HG03469 (cell line): Measurements from ENCODE around the gene TECPR1.

ENCODE experiments used
- ATAC-seq: cut with Tn5 transposase; IDR thresholded peaks from one replicate; pipeline ENCODE4 v1.9.1; 2021; ENCODE audit warnings: mild to moderate bottlenecking, moderate library complexity, moderate number of reproducible peaks; ENCODE audit not compliant: unreplicated experiment

The TECPR1 gene

DNA sequence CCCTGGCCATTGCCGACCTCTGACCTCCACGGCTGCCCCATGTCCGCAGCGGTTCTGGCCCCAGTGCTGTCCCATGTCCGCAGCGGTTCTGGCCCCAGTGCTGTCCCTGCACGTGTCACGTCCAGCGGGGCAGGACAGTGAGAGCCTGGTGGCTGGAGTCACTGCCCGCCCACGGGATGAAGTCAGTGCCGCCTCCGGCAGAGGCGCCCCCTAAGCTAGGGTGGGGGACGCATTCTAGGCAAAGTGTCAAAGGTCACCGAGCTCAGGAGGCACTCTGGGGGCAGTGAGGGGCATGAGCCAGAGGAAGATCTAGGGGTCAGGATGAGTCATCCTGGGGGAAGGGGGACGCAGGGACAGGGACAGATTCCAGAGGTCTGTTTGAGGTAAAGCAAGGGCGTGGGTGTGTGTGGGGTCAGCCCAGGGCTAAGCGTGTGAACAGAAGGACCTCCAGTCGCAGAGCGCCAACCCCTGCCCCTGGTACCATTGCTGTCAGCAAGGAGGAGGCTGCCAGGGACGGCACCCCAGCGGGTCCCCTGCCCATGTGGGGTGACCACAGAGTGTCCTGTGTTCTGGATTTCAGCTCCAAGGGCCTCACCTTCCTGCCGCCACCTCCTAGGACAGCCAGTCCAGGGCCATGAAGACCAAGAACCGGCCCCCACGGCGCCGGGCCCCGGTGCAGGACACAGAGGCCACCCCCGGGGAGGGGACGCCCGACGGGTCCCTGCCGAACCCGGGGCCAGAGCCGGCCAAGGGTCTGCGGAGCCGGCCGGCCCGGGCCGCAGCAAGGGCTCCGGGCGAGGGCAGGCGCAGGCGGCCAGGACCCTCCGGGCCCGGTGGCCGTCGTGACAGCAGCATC, 40.1 kb downstream of the TECPR1 start:
- no peak for ATAC-seq

DNA sequence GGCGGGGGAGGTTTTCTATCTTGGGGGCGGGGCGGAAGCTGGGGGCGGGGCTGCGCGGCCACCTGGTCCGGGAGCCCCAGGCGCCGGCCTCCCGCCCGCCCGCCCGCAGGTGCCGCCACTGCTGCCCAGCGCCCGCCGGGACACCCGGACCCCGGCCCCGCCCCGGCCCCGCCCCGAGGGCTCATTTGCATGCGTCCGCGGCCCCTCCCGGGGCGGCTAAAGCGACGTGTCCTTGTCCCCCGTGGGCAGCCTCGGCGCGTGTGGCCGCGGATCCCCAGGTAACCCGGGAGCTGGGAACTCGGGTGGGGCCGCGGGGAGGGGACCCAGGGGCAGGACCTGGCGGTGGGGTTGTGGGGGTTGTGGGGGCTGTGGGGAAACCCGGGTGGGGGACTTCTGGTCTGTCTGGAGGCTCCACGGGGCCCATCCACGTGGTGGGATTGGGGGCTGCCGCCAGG, 40.8 kb downstream of the TECPR1 start, which contains the start of gene BHLHA15:
Gene BHLHA15, plus strand, starts transcription at position 219 of the 455 bp plus-strand sequence. CDS start 871 bp downstream, outside the sequence.
- no peak for ATAC-seq

DNA sequence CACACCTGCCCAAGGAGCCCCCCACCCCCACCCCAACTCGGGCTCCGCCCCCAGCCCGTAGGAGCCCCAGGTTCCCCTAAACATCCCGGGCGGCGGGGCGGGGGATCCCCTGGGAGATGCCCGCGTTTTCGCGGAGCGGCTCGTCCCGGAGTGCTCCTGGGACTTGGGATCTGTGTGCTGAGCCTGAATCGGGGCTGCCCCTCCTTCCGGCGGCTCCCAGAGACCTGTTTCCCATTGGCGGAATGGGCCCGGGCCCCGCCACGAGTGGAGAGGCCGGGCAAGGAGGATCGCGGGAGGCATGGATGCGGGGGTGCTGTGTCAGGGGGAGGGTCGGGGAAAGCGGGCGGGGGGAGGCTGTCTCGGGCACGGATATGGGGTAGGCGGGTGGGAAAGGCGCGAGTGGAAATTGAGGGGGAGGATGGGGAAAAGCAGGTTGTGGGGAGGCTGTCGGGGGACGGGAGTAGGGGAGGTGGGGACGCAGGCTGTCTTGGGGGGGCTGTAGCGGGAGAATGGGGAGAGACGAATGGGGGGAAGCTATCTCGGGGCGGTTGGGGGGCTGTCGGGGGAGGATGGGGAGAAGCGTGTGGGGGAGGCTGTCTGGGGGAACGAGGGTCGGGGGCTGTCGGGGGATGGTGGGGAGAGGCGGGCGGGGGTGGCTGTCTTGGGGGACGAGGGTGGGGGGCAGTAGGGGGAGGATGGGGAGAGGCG, 41.4 kb downstream of the TECPR1 start:
- ATAC-seq: no peak

DNA sequence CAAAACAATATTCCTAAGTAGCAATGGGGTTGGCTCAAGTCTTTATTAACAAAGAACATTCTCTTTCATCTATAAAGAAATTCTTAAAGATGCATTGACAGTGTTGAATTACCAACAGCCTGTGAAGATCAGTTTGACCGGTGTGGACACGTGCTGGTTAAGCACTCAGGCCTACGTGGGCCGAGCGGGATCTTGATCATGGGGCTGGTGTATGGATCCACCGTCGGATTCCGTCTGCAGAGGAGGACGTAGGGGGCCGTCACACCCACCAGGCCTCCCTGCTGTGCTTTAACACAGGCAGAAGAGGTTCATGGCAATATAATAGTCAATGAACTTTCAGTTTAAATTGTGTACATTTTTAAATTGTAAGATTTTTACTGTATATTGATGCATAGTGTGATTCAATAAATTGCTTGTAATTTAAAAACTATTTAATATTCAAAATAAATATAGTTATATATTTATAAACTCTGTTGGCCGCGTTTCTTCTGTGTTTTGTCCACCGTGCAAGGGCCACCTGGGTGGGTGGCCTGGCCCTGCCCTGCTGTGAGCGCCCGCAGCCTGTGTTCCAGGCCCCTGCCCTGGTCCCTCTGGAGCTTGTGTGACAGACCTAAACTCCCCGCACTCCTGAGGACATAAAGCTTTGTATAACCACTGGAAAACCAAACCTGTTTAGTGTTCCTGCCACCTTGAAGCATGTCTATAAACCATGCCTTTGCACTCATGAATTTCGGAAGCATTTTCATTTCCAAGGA, 42.7 kb downstream of the TECPR1 start:
- ATAC-seq: no peak

DNA sequence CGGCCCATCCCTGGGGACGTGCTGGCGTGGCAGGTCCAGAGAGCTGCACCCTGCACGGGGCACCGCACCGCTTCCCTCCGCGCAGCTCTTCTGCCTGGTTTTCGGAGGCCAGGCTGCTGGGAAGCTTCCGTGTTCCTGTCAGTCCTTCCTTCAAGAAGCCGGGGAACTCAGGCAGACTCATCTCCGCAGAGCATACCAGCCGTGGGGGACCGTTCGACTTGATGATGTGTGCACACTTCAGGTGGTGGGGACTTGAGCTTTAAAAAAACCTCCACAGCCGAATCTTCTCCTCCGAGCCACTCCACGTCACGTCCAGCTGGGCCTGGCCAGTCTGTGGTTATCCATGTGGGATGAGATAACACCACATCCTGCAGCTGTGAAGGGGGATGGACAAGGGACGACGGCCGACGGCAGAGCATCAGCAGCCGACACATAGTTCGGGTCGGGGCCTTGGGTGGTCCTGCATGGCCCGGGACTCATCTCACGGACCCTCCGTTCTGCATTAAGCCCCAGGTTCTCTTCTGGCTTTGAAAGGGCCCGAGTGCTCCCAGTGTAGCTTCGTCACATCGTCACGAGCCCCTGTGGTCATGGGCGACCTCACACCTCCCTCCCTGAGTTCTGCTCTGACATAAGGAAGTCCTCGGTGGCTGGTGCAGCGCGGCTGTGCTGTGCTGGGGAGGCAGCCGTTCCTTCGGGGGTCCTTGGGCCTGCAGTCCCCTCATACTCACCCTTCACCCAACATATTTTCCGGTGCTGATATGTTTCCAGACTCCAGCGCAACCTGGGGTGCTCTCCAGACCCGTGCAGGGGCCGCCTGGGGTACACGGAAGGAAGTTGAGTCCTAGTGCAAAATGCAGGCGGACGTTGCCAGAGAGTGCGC, 45.3 kb downstream of the TECPR1 start:
- ATAC-seq: no peak

DNA sequence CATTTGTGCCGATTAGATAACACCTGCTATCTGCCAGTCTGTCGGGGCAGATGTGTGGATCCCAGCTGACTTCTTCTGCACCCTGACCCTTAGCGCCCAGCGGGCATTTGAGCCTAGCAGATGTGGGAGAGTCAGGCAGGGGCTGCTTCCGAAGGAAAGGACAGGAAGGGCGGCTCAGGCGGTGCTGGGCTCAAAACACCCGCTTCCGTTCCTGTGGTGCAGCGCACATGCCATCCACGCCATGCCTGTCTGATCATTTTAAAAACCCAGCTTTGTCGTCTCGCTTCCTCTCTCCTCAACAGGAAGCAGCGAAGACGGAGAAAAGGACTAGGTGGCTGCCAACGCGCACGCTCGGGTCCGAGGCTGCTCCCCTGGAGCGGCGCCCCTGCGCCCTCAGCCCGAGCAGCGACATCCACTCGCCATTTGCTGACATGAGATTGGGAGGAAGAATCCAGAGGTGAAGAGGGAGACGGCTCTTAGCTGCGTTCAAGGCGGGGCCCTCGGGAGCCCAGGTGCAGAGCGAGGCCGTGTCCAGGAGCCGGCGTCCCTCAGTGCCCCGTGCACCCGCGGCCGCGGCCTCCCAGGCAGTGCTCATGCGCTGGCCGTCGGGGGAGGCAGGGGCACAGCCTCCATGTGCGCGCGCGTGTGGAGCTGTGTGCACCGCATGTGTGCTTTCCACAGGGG, 46.7 kb downstream of the TECPR1 start:
- no peak for ATAC-seq

DNA sequence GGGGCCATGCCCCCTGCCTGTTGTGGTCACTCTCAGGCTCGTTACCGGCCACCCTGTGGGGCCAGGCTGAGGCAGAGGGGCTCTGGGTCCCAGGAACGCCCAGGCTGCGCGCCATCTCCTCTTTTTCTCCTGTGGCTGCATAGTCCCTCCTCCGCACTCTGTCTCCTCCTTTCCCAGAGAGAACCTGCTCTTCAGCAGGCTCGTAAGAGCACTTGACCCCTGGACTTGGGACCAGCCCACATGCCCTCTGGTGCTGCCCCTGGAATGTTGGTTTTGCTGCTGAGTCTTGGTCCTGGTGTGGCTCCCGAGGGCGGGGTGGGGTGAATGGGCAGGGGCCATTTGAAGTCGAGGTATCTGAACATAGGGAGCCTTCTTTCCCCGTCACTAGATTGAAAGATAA, 47.4 kb downstream of the TECPR1 start:
- ATAC-seq: no peak

DNA sequence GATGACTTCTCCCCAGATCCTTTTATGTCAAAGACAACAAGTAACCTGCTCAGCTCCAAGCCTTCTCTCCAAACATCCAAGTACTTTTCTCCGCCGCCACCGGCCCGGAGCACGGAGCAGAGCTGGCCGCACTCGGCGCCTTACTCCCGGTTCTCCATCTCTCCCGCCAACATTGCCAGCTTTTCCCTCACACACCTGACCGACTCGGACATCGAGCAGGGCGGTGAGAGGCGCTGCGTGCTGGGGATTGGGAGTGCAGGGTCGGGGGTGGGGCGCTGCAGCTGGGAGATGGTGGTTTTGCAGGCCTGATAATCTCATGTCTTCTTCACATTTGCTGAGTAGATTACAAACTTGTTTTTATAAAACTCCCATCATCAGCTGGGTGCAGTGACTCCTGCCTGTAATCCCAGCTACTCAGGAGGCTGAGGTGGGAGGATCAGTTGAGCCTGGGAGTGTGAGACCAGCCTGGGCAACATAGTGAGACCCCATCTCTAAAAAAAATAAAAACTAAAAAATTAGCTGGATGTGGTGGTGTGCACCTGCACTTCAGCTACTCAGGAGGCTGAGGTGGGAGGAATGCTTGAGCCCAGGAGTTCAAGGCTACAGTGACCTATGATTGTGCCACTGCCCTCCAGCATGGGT, 47.9 kb downstream of the TECPR1 start:
- ATAC-seq: no peak

DNA sequence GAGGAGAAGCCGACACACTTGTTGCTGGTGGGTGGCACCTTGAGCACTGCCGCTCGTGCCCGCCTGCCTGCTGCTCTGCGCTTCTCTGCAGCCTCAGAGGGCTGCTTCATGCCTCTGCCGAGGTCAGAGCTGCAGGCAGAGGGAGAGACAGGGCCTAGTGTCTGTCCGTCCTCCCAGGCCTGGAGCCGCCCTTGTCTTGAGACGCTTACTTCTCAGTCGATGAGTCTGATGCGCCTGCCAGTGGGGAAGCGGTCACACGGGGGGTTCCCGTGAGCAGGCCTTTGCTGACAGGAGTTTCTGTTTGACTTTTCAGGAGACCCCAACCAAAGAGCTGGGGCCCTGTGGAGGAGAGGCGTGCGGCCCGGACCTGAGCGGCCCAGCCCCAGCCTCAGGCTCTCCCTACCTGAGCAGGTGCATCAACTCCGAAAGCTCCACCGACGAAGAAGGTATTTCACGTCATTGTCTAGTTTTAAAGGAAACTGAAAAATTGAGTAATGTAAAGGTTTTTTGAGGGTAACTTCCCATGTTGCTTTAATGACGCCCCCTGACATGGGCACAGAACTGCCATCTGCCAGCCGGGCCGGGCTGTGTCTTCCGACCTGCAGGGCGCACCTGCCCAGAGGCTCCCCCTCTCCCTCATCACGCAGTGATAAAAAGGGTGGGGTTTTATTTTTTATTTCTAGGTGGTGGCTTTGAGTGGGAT, 48.6 kb downstream of the TECPR1 start:
- no peak for ATAC-seq

DNA sequence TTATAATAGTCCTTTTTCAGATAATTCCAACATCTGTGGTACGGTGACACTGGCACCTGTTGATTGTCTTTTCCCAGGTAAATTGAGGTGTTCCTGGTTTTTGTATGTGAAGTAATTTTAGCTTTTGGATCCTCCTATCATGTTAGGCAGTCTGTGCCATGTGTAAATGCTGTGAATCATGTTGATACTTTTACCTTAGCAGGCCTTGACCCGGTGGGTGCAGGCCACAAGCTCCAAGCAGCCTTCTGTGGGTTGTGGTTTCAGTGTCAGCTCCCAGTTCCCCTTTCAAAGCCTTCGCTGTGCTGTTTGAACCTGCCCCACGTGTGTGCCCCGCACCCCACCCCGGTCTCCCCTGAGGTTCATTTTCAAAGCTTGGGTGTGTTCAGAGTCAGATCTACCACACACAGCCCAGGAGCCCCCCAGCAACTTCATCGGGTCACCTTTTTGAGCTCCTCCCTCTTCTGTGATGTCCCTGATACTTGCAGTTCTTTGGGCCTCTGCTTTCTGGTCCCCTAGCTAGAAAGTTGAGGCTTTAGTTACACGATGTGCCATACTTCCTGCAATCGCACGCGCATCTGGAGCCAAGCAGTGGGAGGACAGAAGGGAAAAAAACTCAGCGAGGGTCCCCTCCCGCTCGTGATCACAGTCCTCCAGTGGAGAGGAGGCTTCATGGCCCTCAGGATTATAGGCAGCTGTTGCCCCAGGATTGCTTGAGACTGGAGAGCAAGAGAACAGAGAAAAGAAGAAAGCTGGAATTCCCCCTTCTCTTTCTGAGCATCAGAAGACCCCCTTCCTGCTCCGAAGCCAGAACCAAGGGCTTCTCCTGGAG, 49.5 kb downstream of the TECPR1 start:
- ATAC-seq: peak; percentile 88

DNA sequence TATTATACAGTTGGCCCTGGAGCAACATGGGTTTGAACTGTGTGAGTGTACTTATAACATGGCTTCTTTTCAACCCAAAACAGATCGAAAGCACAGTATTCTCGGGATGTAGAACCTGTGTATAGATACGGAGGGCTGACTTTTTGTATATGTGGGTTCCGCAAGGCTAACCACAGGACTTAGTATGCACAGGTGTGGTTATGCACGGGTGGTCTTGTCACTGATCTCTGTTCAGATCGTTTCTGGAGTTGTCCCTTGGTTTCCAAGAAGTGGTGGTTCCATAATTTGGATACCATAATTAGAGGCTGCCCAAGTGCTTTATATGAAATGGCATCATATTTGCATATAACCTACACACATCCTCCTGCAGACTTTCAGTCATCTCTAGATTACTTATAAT, 51.7 kb downstream of the TECPR1 start:
- peak; percentile 35 for ATAC-seq

DNA sequence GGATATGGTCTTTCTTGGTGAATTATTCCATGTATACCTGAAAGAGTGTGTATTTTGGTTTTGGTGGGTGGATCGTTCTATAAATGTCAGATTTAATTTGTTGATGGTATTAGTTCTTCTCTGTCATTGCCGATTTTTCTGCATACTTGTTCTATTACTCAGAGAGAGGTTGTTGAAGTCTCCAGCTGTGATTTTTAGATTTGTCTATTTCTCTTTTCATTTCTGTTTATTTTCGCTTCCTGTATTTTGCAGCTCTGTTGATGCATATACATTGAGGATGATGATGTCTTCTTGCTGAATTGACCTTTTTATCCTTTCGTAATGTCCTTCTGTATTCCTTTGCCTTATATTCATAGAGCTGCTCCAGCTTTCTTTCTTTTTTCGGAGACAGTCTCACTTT, 52.9 kb downstream of the TECPR1 start:
- ATAC-seq: no peak

DNA sequence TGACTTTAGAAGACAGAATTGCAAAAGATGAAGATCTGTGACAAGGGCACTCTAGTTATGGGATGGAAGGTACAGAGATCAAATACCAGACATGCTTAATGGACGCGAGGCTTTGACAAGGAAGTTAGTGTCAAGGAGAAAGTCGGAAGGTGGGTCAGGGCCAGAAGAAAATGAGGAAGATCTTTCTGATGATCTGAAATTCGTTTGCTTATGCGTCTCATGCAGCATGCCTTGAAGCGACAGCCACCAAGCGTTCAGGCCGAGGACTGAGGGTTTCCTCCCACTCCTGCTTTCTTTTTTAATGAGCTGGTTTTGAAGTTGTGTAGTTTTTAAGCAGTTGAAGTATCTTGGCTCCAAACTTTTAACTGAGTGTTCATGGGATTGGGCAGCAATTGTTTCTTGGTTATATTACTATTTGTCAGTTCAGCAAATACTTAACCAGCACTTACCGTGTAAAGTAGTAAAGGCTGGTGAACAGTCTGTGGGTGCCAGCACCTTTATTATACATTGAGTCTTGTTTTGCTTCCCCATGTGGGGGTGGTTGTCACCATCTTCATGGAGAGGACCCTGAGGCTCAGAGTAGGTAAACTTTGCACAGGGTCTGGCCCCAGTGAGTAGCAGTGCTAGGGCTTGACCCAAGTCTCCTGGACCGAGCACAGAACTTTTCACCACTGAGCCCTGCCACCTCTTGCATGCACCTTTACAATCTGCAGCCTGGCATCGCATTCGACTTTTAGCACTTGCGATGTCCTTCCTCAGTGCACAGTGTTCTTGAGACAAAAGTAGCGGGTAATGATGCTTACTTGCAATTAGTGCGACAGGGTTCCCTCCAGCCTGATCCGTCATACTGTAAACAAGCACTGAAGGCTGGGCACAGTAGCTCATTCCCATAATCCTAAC, 55.1 kb downstream of the TECPR1 start:
- no peak for ATAC-seq

DNA sequence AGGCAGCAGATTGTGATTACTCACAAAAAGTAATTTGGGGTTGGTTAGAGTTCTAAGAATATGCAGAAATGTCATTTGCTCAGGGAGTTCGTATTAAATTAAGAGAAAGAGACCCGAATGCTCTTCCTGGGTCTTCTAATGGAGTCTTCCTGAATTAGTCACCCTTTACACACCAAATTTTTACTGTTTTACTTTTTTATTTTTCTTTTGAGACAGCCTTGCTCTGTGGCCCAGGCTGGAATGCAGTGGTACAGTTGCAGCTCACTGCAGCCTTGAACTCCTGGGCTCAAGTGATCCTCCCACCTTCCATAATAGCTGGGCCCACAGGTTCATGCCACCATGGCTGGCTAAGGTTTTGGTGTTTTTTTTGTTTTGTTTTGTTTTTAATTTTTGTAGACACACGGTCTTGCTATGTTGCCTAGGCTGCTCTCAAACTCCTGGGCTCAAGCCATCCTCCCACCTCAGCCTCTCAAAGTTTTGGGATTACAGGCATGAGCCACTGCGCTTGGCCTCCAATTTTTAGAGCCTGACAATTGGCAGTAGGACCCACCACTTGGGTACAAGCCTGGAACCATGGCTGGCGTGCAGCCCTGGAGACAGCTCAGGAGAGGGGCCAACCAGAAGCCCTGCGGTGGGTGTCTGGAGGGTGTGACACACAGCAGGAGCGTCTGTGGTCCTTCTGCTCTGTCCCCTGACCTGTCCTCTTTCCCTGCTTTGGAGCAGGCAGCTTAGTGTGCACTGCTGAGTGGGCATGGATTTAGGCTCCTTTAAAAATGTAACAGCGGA, 57.2 kb downstream of the TECPR1 start:
- ATAC-seq: no peak

DNA sequence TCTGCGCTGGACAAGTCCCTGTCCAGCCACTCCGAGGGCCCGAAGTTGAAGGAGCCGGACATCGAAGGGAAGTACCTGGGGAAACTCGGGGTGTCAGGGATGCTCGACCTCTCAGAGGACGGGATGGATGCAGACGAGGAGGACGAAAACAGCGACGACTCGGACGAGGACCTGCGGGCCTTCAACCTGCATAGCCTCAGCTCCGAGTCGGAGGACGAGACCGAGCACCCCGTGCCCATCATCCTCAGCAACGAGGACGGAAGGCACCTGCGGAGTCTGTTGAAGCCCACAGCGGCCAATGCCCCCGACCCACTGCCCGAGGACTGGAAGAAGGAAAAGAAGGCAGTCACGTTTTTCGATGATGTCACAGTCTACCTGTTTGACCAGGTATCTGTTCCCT, 57.8 kb downstream of the TECPR1 start:
- no peak for ATAC-seq
